HG03439 (cell line): Measurements from ENCODE around the gene PLEKHN1.

Experiments
- ATAC-seq: cut with Tn5 transposase; IDR thresholded peaks from one replicate; pipeline ENCODE4 v1.9.1; 2021; ENCODE audit warnings: mild to moderate bottlenecking, moderate library complexity; ENCODE audit not compliant: unreplicated experiment

The PLEKHN1 gene

DNA sequence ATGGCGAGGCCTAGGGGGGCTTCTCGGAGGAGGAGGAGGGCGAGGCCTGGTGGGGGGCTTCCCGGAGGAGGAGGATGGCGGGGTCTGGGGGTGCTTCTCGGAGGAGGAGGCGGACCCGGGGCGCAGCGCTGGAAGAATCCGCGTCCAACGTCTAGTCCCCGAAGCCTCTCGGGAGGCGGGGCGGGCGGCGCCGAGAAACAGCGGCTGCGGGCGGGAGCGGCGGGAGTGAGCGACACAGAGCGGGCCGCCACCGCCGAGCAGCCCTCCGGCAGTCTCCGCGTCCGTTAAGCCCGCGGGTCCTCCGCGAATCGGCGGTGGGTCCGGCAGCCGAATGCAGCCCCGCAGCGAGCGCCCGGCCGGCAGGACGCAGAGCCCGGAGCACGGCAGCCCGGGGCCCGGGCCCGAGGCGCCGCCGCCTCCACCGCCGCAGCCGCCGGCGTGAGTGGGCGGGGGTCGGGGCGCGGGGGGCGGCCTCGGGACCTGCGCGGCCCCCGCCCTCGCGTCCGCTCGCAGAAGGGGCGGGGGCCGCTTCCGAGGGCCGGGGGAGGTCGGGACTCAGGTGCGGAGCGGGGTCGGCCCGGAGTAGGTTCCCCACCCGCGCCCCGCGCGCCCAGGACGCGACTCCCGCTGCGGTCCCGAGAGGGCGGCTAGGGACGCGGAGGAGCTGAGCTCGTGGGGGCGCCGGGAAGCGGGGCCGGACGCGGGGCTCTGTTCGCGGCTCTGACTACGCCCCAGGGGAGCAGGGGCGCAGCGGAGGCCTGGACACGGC lies 5.7 kb upstream of the PLEKHN1 start, which contains the start of gene KLHL17:
TSS of gene KLHL17 (plus strand) at position 222 of the 769 bp plus-strand sequence. CDS start at position 332, 110 bp downstream.
- no peak for ATAC-seq

DNA sequence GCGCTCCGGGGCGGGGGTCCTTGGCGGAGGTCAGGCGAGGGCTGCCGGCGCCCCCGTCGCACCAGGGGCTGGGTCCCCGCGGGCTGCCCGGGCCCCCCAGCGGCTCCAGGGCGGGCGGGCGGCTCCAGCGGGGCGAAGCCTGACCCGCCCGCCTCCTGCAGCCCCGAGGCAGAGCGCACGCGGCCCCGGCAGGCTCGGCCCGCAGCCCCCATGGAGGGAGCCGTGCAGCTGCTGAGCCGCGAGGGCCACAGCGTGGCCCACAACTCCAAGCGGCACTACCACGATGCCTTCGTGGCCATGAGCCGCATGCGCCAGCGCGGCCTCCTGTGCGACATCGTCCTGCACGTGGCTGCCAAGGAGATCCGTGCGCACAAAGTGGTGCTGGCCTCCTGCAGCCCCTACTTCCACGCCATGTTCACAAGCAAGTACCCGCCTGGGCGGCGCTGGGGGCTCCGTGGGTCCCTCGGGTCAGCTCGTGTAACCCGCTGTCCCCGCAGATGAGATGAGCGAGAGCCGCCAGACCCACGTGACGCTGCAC lies 5.1 kb upstream of the PLEKHN1 start:
- ATAC-seq: no peak

DNA sequence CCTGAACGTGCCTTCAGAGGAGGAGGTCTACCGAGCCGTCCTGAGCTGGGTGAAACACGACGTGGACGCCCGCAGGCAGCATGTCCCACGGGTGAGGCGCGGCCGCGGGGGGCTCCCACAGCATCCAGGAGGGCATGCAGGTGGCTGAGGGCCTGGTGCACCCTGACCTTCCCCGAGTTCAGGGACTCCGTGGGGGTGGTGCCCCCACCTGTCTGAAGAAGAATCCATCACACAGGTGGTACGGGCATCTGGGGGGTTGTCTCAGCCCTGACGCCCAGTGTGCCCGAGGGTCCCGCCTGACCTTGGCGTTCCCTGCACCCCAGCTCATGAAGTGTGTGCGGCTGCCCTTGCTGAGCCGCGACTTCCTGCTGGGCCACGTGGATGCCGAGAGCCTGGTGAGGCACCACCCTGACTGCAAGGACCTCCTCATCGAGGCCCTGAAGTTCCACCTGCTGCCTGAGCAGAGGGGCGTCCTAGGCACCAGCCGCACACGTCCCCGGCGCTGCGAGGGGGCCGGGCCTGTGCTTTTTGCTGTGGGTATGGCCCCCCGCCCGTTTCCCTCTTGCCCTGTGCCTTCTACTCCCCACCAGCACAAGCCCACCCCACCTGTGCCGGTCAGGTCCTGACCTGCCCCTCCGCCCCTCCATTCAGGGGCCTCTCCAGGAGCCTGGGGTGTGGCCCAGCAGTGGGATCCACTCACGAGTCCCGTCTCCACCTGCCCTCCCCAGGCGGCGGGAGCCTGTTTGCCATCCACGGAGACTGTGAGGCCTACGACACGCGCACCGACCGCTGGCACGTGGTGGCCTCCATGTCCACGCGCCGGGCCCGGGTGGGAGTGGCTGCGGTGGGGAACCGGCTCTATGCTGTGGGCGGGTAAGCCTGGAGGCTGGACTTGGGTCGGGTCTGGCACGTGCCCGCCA lies 3.6 kb upstream of the PLEKHN1 start:
- ATAC-seq: no peak

DNA sequence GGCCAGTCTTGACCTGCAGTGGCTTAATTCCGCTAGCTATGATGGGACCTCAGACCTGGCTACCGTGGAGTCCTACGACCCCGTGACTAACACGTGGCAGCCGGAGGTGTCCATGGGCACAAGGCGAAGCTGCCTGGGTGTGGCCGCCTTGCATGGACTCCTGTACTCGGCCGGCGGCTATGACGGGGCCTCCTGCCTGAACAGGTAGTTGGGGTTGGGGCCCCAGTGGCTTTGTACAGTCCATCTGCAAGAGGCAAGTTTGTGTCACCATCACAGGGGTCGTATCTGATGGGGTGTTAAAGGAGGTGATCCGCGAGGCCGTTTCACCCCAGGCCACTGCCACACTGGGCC lies 3.0 kb upstream of the PLEKHN1 start:
- ATAC-seq: no peak

DNA sequence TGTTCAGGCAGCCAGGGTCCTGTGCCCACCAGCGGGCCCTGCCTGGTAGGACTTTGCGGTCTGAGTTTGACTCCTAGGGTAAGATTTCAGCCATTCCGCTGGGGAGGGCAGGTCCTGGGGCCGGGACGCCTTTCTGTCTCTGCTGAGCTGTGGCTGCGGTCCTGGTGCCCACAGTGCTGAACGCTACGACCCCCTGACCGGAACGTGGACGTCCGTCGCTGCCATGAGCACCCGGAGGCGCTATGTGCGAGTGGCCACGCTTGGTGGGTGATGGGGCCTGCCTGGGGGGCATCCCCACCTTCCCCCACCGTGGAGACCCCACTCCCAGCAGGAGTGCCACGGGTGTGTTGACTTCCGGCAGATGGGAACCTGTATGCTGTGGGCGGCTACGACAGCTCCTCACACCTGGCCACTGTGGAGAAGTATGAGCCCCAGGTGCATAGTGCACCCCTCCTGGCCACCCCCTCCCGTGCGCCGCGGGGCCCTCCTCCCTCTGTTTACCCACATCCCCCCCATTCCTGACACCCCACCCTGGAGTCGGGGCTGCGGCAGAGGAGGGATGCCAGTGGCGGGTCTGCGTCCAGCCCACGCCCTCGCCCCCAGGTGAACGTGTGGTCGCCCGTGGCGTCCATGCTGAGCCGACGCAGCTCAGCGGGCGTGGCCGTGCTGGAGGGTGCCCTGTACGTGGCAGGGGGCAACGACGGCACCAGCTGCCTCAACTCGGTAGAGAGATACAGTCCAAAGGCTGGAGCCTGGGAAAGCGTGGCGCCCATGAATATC lies 2.3 kb upstream of the PLEKHN1 start:
- no peak for ATAC-seq

DNA sequence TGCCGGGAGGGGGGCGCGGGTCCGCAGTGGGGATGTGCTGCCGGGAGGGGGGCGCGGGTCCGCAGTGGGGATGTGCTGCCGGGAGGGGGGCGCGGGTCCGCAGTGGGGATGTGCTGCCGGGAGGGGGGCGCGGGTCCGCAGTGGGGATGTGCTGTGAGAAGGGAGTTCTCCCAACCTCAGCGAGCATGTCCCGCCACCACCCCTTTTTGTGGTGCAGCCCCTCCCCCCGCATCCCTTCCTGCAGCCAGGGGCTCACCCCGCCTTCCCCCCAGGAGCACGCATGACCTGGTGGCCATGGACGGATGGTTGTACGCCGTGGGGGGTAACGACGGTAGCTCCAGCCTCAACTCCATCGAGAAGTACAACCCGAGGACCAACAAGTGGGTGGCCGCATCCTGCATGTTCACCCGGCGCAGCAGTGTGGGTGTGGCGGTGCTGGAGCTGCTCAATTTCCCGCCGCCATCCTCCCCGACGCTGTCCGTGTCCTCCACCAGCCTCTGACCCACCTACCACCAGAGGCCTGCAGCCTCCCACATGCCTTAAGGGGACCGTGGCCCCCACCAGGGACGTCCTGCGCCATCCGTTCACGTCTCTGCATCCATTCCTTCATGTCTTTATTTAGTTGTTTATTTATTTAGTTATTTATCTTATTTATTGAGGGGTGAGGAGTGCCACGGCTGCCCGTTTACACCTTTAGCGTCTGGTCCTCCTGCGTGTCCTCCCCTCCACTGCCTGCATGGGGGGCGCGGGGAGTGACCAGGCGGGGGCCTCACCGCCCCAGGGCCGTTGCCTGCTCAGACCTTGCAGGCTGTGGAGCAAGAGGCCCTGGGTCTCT lies 1.4 kb upstream of the PLEKHN1 start:
- ATAC-seq: no peak

DNA sequence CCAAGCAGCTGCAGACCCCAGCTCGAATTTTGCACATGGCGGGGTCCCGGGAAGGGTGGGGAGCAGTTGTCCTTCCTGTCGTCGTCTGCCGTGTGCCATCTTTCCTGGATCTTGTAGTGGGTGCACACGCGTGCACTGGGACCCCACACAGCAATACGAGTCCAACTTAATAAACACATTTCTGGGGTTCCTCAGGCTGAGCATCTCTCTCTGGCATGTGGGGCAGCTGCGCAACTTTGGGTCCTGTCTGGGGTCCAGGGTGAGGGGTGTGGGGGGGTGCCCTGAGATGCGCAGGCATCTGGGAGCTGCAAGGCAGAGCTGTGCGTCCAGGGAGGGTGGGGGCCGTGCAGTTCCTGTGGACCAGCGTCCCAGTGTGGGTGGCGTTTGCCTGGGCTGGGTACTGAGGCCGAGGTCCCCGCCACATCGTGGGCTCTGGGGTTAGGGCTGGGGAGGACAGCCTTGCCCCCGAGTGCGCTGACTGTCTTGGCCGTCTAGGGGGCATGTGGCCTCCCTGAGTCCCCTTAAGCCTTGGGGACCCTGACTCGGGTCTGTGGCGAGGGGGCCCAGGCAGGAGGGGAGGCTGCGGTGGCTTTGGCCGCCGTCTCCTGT lies 652 bp upstream of the PLEKHN1 start:
- no peak for ATAC-seq

DNA sequence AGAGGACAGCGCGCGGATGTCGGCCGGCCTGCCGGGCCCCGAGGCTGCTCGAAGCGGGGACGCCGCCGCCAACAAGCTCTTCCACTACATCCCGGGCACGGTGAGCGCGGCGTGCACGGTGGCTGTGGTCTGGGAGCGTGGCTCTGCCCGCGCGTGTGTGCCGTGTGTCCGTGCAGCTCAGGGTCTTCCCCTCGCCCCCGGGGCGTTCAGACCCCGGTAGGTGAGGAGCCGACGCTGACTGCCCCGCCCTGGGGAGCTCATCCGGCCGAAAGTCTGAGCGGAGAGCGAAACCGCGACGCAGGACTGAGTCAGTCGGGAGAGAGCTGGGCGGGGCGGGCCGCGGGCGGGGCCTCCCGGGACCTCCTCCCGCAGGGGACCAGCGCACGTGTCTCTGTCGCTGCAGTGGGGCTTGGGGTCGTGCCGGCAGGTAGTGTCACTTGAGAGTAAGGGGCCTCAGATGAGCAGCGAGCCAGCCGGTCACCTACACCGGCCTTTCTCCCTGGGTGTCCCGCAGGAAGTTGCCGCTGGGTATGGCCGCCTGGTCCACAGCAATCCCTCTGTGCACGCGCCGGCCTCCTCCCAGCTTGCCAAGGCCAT lies 520 bp downstream of the PLEKHN1 start:
- peak; percentile 57 for ATAC-seq

DNA sequence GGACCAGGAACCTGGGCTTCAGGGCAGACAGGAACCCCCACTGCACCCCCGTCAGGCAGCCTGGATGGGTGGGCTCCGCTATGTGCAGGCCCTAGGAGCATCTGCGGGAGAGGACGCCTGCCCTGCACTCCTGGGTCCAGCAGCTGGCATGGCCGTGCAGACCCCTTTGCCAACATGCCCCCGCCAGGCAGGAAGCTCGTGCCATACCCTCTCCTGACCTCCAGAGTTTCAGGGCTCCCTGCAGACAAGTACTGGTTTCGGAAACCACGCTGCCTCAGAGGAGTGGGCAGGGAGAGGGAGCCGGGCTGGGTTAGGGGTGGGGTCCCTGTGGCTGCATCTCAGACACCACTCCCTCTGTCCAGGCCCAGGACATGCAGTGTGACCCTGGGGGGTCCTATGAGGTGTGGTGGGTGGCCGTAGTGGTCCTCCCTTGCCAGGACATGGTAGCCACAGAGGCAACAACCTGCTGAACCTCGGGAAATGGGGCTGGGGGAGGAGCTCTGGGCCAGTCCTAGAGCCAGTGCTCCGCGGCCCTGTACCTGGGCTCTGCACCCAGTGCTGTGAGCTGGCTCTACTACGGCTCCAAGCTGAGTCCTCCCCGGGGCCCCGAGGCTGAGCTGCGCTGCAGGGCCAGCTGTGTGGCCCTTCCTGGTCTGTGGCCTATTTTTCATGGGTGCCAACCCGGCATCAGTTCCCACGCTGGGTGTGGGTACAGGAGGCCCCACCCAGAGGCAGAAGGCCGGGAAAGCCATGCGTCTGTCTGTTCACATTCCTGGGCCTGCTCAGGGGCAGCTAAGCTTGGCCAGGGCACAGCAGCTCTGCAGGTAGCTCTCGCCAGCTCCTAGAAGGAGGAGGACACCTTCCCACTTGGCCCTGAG lies 1.4 kb downstream of the PLEKHN1 start:
- ATAC-seq: no peak

DNA sequence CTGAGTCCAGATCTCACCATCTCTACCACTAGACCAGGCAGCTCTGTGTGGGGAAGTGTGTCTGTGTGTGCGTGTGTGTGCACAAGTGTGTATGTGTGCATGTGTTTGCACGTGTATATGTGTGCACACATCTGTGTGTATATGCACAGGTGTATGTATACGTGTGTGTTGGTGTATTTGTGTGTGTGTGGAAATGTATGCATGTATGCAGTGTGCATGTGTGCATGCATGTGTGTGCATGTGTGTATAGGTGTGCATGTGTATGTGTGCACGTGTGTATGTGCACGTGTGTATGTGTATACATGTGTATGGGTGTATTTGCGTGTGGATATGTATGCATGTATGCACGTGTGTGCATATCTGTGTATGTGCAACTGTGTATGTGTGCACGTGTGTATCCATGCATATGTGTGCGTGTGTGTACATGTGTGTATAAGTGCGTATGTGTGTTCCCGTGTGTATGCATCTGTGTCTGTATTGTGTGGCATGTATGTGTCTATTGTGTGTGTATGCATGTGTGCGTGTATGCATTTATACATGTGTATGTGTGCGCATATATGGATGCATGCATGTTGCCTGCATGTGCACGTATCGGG lies 3.1 kb downstream of the PLEKHN1 start:
- no peak for ATAC-seq

DNA sequence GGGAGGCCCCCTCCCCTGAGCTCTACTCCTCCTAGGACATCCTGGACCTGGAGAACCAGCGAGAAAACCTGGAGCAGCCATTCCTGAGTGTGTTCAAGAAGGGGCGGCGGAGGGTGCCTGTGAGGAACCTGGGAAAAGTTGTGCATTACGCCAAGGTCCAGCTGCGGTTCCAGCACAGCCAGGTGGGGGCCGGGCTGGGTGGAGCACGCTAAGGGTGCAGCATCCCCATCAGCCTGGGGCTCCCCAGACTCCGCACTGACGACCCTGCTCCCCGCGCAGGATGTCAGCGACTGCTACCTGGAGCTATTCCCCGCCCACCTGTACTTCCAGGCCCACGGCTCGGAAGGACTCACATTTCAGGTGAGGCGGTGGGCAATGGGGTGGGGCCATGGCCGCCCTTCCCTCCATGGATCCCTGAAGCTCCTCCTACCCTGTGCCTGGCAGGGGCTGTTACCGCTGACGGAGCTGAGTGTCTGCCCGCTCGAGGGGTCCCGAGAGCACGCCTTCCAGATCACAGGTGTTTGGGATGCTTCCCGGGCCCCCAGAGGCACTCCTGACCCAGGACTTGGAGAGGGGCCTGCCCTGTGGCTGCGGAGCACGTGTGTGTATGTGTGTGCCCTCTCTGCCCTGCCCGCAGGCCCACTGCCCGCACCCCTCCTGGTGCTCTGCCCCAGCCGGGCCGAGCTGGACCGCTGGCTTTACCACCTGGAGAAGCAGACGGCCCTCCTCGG lies 4.1 kb downstream of the PLEKHN1 start:
- ATAC-seq: no peak

DNA sequence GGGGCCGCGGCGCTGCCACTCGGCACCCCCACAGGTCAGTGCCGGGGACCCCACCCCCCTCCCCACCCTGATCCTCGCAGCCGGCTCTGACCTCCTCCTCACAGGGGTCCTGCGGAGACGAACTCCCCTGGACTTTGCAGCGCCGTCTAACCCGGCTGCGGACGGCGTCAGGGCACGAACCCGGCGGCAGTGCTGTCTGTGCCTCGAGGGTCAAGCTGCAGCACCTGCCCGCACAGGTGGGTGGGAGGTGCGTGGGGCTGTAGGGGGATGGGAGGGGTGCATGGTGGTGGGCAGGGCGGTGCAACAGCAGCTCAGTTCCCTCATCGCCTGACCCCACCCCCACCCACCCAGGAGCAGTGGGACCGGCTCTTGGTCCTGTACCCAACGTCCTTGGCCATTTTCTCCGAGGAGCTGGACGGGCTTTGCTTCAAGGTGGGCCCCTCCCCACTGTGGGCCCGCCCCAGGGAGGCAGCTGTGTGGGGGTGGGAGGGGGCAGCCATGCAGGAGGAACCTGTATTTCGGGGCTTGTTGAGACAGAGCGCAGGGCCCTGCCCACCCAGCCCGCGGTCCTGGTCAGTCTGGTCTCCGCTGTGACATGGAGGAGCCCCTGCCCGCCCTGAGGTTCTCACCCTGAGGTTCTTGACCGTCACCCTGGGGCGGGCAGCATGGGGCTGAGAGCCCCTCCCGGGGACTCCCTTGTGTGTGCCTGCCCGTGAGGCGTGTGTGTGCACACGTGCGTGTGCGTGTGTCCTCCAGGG lies 4.9 kb downstream of the PLEKHN1 start:
- ATAC-seq: no peak

DNA sequence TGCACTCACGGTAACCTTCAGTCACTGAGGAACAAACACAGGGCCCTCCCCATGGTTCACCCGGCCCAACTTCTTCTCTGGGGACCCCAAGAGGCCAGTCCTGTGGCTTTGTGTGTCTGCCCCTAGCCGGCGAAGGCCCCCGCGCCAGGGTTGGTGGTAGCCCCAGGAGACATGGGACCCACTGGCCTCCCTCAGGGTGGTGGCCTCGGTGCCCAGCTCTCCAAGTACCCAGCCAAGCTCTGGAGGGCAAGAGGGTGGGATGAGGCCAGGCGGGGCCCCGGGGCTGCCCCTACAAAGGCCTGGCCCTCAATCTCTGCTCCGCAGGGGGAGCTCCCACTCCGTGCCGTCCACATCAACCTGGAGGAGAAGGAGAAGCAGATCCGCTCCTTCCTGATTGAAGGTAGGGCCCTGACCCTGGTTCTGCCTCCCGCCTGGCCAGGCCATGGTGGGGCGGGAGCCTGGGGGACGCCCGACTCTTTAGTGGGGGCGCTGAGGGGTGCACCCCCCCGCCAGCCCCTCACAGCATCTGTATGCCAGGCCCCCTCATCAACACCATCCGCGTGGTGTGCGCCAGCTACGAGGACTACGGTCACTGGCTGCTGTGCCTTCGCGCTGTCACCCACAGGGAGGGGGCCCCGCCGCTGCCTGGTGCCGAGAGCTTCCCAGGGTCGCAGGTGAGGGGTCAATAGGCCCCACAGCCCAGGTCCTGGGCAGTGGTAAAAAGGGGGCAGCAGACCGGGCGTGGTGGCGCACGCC lies 5.6 kb downstream of the PLEKHN1 start:
- ATAC-seq: no peak

DNA sequence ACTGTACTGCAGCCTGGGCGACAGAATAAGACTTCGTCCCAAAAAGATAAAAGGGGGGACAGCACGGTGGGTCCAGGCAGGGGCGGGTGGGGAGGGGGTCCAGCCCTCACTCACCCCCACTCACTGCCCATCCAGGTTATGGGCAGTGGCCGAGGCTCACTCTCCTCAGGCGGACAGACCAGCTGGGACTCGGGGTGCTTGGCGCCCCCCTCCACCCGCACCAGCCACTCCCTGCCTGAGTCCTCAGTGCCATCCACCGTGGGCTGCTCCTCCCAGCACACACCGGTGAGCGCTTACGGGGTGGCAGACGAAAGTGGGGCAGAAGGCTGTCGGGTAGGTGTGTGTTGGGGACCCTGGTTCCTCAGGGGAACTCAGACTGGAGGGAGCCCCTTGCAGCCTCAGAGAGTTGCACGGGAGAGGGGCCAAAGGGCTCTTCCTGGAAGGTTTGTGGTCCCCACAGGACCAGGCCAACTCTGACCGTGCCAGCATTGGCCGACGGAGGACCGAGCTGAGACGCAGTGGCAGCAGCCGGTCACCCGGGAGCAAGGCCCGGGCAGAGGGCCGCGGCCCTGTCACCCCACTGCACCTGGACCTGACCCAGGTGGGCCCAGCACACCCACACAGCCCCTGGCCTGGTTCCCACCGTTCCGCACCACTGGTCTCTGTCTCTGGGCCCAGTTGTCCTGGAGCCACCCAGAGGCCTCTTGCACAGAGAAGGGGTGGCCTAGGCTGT lies 6.6 kb downstream of the PLEKHN1 start:
- no peak for ATAC-seq
